NCI-H2227 (cell line): Measurements from ENCODE around the gene AWAT1.
"Not testable (repeated sequence)": the region's sequence is repeated elsewhere in the genome, so short reads cannot be mapped to it uniquely, and the experiment has no call there.

Source experiments
- DNase-seq: peaks from one replicate; lab custom pipeline; 2025; ENCODE audit not compliant: unreplicated experiment; lab: John Stamatoyannopoulos, UW

Gene AWAT1

DNA sequence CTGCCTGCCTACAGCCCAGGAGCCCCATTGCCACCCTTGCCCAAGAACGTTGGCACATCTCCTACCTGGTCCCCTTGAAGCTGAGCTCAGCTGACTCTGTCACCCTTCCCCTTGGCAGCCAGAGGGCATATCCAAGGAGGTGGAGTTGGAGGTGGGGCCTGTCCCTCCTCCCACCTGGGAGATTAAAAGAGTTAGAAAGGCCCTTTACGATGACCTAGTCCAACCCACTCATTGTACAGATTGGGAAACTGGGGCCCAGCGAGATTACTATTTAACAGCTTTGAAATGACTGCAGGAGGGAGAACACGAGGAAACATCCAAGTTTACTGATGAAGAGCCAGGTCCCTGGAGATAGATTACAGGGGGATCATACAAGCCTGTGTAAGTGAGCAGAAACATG lies 25.6 kb downstream of the AWAT1 start, which contains the start of gene P2RY4:
Gene P2RY4, minus strand, starts transcription at position 101 of the 400 bp plus-strand sequence. CDS start 580 bp downstream, outside the sequence.
- no peak for DNase-seq

DNA sequence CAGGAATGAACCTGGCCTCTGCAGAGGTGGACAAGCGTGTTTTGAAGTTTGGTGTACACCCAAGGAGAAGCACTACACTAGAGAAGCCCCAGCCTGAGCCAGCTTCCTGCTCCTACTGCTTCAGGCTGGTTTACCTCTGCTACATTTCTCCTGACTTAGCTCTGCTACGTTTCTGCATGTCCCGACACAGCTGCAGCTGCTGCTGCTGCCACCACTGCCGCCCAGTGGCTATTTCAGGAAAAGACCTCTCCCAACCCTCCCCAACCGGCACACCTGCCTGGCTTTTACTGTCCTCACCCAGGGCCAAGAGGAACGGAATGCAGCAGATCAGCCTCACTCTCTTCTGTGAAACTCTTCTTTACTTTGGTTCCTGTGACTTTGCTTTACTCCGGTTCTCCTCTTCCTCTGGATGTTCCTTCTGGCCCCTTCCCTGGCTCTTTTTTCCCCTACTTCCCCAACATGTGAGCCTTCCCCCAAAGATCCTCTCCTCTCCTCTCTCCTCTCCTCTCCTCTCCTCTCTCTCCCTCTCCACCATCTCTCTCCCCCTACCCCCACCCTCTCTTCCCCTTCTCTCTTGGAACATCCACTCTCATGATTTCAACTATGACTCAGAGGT lies 28.6 kb downstream of the AWAT1 start:
- DNase-seq = peak; percentile 29

DNA sequence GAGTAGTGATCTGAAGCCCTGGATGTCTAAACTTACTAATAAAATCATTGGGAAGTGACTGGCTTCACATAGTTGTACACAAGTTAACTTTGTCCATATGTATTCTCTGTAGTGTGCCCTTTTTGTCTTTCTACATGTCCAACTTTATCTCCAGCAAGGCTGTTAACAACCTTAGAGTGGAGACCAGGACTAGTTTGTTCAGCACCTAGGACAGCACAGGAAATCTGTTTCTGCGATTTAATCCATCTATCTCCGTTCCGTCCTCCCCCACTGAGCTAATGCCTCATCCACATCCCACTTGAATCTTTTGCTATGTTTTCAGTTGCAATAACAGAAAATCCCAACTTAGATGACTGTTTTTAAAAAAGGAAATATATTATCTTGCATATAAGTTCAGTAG lies 30.3 kb downstream of the AWAT1 start:
- DNase-seq = no peak

DNA sequence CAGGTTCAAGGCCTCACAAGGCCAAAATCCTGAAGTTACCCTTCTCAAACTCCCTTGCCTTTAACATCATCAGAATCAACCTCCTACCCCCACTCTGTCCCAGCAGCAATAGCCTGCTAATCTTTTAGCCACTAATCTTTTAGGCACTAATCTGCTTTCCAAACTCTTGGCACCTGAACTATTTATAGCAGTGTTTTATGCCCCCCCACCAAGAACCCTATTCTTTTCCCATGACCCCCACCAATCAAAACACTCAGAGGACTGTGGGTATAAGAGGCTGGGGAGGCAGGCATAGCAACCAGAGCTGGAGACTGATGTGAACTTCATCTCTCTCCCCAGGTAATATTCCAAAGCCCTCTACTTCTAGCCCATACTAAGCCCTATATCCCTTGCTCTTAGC lies 33.6 kb downstream of the AWAT1 start, which contains the start of gene ARR3:
Gene ARR3, plus strand, starts transcription at position 301 of the 400 bp plus-strand sequence. CDS start 1,052 bp downstream, outside the sequence.
- no peak for DNase-seq

DNA sequence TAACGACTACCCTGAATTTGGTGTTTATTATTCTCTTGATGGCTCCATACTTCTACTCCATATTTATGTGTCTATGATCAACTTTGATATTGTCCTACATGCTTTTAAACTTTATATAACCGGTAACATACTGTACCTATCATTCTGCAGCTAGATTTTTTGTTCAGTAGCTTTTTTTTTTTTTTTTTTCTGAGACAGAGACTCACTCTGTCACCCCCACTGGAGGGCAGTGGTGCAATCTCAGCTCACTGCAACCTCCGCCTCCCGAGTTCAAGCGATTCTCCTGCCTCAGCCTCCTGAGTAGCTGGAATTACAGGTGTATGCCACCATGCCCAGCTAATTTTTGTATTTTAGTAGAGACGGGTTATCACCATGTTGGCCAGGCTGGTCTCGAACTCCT lies 39.6 kb downstream of the AWAT1 start:
- DNase-seq = not testable (repeated sequence)

DNA sequence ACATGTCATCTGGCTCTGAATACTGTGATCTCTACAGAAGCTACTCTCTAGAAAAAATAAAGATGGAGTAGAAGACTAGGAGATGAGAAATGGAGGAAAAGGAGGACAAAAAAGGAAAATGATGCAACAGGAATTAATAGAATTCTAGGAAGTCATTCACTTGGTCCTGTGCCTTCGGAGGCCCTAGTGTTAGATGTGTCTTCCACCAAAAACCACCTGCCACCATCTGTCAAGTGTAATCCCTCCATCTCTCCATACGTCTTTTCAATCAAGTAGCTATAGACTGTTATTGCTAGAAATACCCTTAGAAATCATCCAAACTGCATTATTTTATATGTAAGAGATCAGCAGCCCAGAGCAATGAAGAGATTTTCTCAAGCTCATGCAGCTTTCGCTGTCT lies 44.6 kb downstream of the AWAT1 start:
- no peak for DNase-seq

DNA sequence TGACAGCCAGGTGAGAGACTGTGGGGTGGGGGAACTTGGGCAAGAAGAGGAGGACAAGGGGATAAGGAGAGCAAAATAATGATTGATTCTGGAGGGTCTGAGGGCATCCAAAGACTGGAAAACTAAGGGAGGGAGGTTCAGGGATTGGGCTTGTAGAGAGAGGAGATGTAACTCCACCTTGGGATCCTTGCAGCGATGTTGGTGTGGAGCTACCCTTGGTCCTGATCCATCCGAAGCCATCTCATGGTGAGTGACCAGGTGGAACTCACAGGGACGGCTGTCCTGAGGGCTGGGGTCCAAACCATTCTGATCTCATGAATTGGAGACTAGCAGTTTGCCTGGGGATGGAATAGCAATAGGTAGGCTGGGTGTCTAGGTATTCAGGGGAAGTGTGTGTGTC lies 46.1 kb downstream of the AWAT1 start:
- no peak for DNase-seq

DNA sequence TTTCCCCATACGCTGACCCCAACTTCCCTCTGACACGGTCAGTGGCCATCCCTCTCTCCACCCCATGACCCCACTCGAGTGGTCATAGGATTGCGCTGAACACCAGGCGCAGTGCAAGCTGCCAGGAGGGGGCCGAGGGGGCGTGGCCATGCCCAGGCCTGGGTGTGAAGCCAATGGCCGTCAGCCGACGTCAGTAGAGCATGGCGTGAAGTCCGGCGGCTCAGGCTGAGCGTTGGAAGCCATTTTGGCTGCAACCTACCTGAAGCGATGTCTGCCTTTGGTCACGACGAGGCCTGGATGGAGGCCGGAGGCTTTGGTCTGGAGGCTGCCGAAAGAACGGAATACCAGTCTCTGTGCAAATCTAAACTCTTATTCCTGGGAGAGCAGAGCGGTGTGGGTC lies 47.5 kb downstream of the AWAT1 start, which contains the start of gene RAB41:
Gene RAB41, plus strand, starts transcription at position 222 of the 400 bp plus-strand sequence. Its CDS starts 46 bp downstream, at position 268.
- no peak for DNase-seq

DNA sequence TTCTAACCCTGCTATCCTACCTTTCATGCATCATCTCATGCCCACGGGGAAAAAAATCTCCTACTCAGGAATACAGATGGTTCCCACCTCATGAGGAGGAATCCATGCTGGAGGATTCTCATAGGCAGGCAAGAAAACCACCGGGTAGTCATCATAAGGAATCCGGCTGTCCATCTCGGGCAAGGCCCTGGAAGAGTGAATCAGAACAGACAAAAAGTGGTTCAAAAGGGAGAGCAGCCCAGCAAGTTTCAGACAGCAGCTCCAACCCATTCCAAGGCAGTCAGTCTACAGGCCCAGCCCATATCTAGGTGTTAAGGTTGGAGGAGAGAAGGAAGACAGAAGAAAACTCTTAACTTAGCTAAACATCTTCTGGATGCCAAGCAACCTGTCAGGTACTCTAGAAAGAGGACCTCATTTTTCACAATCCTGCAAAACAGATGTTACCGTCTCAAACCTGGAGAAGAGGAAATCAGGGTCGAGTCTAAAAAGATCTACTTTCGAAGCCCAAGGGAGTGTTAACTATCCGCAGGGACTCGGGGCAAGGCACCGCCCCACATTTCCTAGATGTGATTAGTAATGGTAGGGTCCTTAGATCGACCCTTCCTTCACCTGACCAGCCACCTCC lies 54.8 kb downstream of the AWAT1 start:
- no peak for DNase-seq
